ENCODE measurements around the gene C1orf21. TPM values are rescaled to one million over a fixed set of nuclear protein-coding genes. Genes with fewer than 3 reads are reported as not detected.

C1orf21 gene
- total and polyA plus RNA-seq, 12 donors: 20.6 to 76.7 (median 67.5) TPM

- ATAC-seq (no peak), DNase-seq (no peak)
- TF ChIP-seq CTCF (IDR thresholded peaks at IDR 0.05): no peak
- intact Hi-C loops (cut with DNase I): no loop called here
- 90 to 93% methylated on average over 3 of the region's 3 CpGs for WGBS, 2 donors
- peaks cover 0 to 10% (median 0%) of the 10 kb centered on the region in 11 donors for H3K9me3 ChIP-seq
- peaks cover 0 to 8% (median 0%) of the 10 kb centered on the region in 9 donors for H3K36me3 ChIP-seq
- no peak overlapping the region for H3K4me3 ChIP-seq
- no peaks in the 10 kb centered on the region for H3K27me3 ChIP-seq
- H3K27ac ChIP-seq: no peak overlapping the region
- H3K4me1 ChIP-seq: peaks cover 4 to 49% (median 25%) of the 10 kb centered on the region in 9 donors
Measured at GRCh38 chr1:184429335-184429734, 42.5 kb downstream of the C1orf21 start.

- Histone ChIP-seq H3K4me1 (peaks cover 0 to 34% (median 9%) of the 10 kb centered on the region in 9 donors), H3K9me3 (peaks cover 0 to 10% (median 0%) of the 10 kb centered on the region in 11 donors), H3K36me3 (peaks cover 0 to 8% (median 0%) of the 10 kb centered on the region in 9 donors), H3K27me3 (no peaks in the 10 kb centered on the region), H3K4me3 (no peak overlapping the region), H3K27ac (no peak overlapping the region)
- peak in 1 of 8 donors; percentile 12 for ATAC-seq
- DNase-seq: no peak
- WGBS, 2 donors: 95 to 99% methylated on average over 4 of the region's 4 CpGs
- intact Hi-C loops (cut with DNase I): no loop called here
- no peak for TF ChIP-seq CTCF (IDR thresholded peaks at IDR 0.05)
Measured at GRCh38 chr1:184433956-184434502, 47.2 kb downstream of the C1orf21 start.

- Histone ChIP-seq H3K27ac (no peak overlapping the region), H3K27me3 (no peaks in the 10 kb centered on the region), H3K4me3 (no peak overlapping the region), H3K36me3 (peaks cover 0 to 3% (median 0%) of the 10 kb centered on the region in 9 donors), H3K9me3 (no peaks in the 10 kb centered on the region), H3K4me1 (peaks cover 0 to 44% (median 11%) of the 10 kb centered on the region in 9 donors)
- no peak for ATAC-seq
- DNase-seq: no peak
- TF ChIP-seq CTCF (IDR thresholded peaks at IDR 0.05): no peak
- intact Hi-C loops (cut with DNase I): no loop called here
- WGBS, 2 donors: 91 to 94% methylated on average over 7 of the region's 7 CpGs
Measured at GRCh38 chr1:184437291-184437690, 50.5 kb downstream of the C1orf21 start.

GRCh38 chr1:184438363-184438762 lies 51.5 kb downstream of the C1orf21 start:
- Histone ChIP-seq H3K36me3 (no peaks in the 10 kb centered on the region), H3K9me3 (no peaks in the 10 kb centered on the region), H3K27ac (no peak overlapping the region), H3K4me3 (no peak overlapping the region), H3K4me1 (peaks cover 0 to 54% (median 22%) of the 10 kb centered on the region in 9 donors), H3K27me3 (no peaks in the 10 kb centered on the region)
- WGBS, 2 donors: 87 to 94% methylated on average over 2 of the region's 2 CpGs
- DNase-seq: no peak
- peak in 4 of 8 donors; percentile 14 to 48 (median 30) for ATAC-seq
- intact Hi-C loops (cut with DNase I): no loop called here
- TF ChIP-seq CTCF (IDR thresholded peaks at IDR 0.05): no peak

Data from heart right ventricle (tissue), 16 donors.